ENCODE measurements around the gene FADS3. TPM values are rescaled to one million over a fixed set of nuclear protein-coding genes. Genes with fewer than 3 reads are reported as not detected.

The FADS3 gene
- total and polyA plus RNA-seq, 2 donors (not counting 3 experiments of a cell fraction or from before 2014, with no cell fraction given) = 216 to 346 TPM

GRCh38 chr11:61908730-61909316 is 17.5 kb upstream of the FADS3 start:
- dilution Hi-C loops (cut with MboI; ENCODE audit: extremely low pct_ligation_motif_present, low sequenced_read_pairs) = no loop called here

More at GRCh38 chr11:61908730-61909316, 17.5 kb upstream of the FADS3 start:
- intact Hi-C loops (cut with micrococcal nuclease) = no loop called here
- Histone ChIP-seq H3K4me1 (ENCODE audit: control insufficient read depth, extremely low read depth, insufficient read depth, low read length) (no peaks in the 10 kb centered on the region), H3K4me2 (ENCODE audit: insufficient read depth, low read length) (no peak overlapping the region), H3K27ac (ENCODE audit: insufficient read depth, low read depth, low read length) (no peak overlapping the region), H3K36me3 (ENCODE audit: control insufficient read depth in 2 of 2, extremely low read depth in 1 of 2, insufficient read depth in 2 of 2, low read length in 2 of 2) (no peaks in the 10 kb centered on the region), H3K9me3 (replicated peaks; ENCODE audit: control insufficient read depth, insufficient read depth, low read length) (no peaks in the 10 kb centered on the region), H3K9me1 (replicated peaks; ENCODE audit: control insufficient read depth, extremely low read depth, insufficient read depth, low read length) (no peaks in the 10 kb centered on the region), H3K4me3 (replicated peaks in 1 of 3; ENCODE audit: insufficient read depth in 1 of 3, low read depth in 1 of 3, low read length in 3 of 3) (no peak overlapping the region), H4K20me1 (replicated peaks; ENCODE audit: control insufficient read depth, extremely low read depth, insufficient read depth, low read length) (no peaks in the 10 kb centered on the region), H3K79me2 (ENCODE audit: control insufficient read depth, insufficient read depth, low read length) (no peaks in the 10 kb centered on the region), H3K9ac (replicated peaks; ENCODE audit: extremely low read depth, insufficient read depth, low read length) (no peak overlapping the region), H2AFZ (ENCODE audit: low read depth, low read length) (no peak overlapping the region), H3K27me3 (ENCODE audit: control insufficient read depth in 2 of 2, insufficient read depth in 2 of 2, low read length in 2 of 2) (no peaks in the 10 kb centered on the region)
- CTCF ChIA-PET = interaction anchor here (0.9 to 16.0 kb wide), 6 partner anchors 10 to 200 kb away, joined by 3 to 416 read pairs (median 10); no protein-coding TSS in a partner anchor
- no peak for DNase-seq (ENCODE audit: low read depth, low spot score)
- TF ChIP-seq POLR2AphosphoS5 (IDR thresholded peaks at IDR 0.05; ENCODE audit: insufficient read depth, low read depth, low read length) = no peak
- TF ChIP-seq POLR2A (IDR thresholded peaks at IDR 0.05; ENCODE audit: low read depth, low read length) = no peak
- no peak for TF ChIP-seq GATA2 (IDR thresholded peaks at IDR 0.05; ENCODE audit: insufficient read depth, insufficient read length, low read depth, low read length)
- no peak for TF ChIP-seq MYC (IDR thresholded peaks at IDR 0.05; ENCODE audit: low read depth, low read length)
- TF ChIP-seq EZH2 (IDR thresholded peaks at IDR 0.05; ENCODE audit: borderline replicate concordance, low read depth, low read length, severe bottlenecking) = no peak
- TF ChIP-seq, protein P1, sequence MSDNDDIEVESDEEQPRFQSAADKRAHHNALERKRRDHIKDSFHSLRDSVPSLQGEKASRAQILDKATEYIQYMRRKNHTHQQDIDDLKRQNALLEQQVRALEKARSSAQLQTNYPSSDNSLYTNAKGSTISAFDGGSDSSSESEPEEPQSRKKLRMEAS (IDR thresholded peaks at IDR 0.05; ENCODE audit: insufficient read depth, insufficient read length) = no peak
- TF ChIP-seq, protein P2, sequence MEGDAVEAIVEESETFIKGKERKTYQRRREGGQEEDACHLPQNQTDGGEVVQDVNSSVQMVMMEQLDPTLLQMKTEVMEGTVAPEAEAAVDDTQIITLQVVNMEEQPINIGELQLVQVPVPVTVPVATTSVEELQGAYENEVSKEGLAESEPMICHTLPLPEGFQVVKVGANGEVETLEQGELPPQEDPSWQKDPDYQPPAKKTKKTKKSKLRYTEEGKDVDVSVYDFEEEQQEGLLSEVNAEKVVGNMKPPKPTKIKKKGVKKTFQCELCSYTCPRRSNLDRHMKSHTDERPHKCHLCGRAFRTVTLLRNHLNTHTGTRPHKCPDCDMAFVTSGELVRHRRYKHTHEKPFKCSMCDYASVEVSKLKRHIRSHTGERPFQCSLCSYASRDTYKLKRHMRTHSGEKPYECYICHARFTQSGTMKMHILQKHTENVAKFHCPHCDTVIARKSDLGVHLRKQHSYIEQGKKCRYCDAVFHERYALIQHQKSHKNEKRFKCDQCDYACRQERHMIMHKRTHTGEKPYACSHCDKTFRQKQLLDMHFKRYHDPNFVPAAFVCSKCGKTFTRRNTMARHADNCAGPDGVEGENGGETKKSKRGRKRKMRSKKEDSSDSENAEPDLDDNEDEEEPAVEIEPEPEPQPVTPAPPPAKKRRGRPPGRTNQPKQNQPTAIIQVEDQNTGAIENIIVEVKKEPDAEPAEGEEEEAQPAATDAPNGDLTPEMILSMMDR (IDR thresholded peaks at IDR 0.05; ENCODE audit: extremely low read depth in 1 of 2, insufficient read depth in 1 of 2, low read depth in 1 of 2, low read length in 2 of 2) = no peak
- TF ChIP-seq JUN (IDR thresholded peaks at IDR 0.05; ENCODE audit: borderline replicate concordance, insufficient read depth, insufficient read length, low read depth) = no peak
- no peak for TF ChIP-seq FOS (IDR thresholded peaks at IDR 0.05; ENCODE audit: borderline replicate concordance, insufficient read depth, low read length)
- POLR2A ChIA-PET = no interaction called here
- FAIRE-seq = no peak
- no TSS peak for BruUV-seq (replicated peaks)
